Fibroblast of pulmonary artery (primary cell): ENCODE measurements around the gene RIN3.

ENCODE experiments used
- DNase-seq: peaks from one replicate; pipeline ENCODE4 v3.0.0-alpha.2; 2010; ENCODE audit warnings: low read depth
- H3K4me3 ChIP-seq: replicated peaks from 2 replicates; pipeline ENCODE4 v1.5.1; 2011; ENCODE audit warnings: low read depth, mild to moderate bottlenecking, control low read depth, low read length, moderate library complexity
- CTCF ChIP-seq: IDR thresholded peaks from 2 replicates; pipeline ENCODE4 v1.5.1; 2011; ENCODE audit warnings: mild to moderate bottlenecking, control low read depth, low read length, inconsistent platforms; ENCODE audit errors: missing control alignments

Gene RIN3

GRCh38 chr14:92670160-92670559, 156.6 kb downstream of the RIN3 start:
- H3K4me3 ChIP-seq = no peak overlapping the region
- peak; percentile 60 for DNase-seq
- TF ChIP-seq CTCF = peak; percentile 19

GRCh38 chr14:92670643-92671366, 157.2 kb downstream of the RIN3 start:
- TF ChIP-seq CTCF = no peak
- H3K4me3 ChIP-seq = no peak overlapping the region
- DNase-seq = no peak

- DNase-seq = no peak
- H3K4me3 ChIP-seq = no peak overlapping the region
- no peak for TF ChIP-seq CTCF
These were observed 160.1 kb downstream of the RIN3 start for GRCh38 chr14:92673601-92674150.

- DNase-seq = no peak
- no peak overlapping the region for H3K4me3 ChIP-seq
- no peak for TF ChIP-seq CTCF
These were observed 161.8 kb downstream of the RIN3 start for GRCh38 chr14:92675421-92675820.

GRCh38 chr14:92675976-92676375, 162.4 kb downstream of the RIN3 start:
- H3K4me3 ChIP-seq = no peak overlapping the region
- no peak for DNase-seq
- TF ChIP-seq CTCF = no peak

- no peak overlapping the region for H3K4me3 ChIP-seq
- TF ChIP-seq CTCF = no peak
These were observed 163.0 kb downstream of the RIN3 start for GRCh38 chr14:92676403-92677086.

More at GRCh38 chr14:92676403-92677086, 163.0 kb downstream of the RIN3 start:
- no peak for DNase-seq
